ENCODE measurements around the gene HACD2.

Gene HACD2

GRCh38 chr3:123444023-123444422 lies 140.8 kb downstream of the HACD2 start:
- no peak for DNase-seq

- no peak for DNase-seq
These were observed 141.9 kb downstream of the HACD2 start for GRCh38 chr3:123442908-123443307.

GRCh38 chr3:123442125-123442524 lies 142.7 kb downstream of the HACD2 start:
- DNase-seq: no peak
